A549 (cell line): ENCODE measurements around the gene BZW2. TPM values are rescaled to one million over a fixed set of nuclear protein-coding genes. Genes with fewer than 3 reads are reported as not detected.

Source experiments
- ATAC-seq, 2 experiments: fragments of 200-7000 bp in 1 of 2; fragments of >200 bp in 1 of 2; cut with Nextera tagmentation in 1 of 2; cut with Tn5 transposase in 1 of 2; 3 replicates each; pipeline versions ENCODE4 v1.8.0 to v1.9.1; 2018 to 2020; ENCODE audit warnings: mild to moderate bottlenecking in 1 of 2, moderate library complexity in 1 of 2
- CTCF ChIA-PET: fragments of 300-600 bp; sonication (Branson Sonifier 250); formaldehyde crosslinking; extraction: SDS; loops from one replicate; lab custom pipeline; 2021; ENCODE audit warnings: antibody characterized with exemption, inconsistent platforms; lab: Yijun Ruan, JAX
- POLR2A ChIA-PET: fragments of 350-600 bp; formaldehyde crosslinking; extraction: SDS; loops from one replicate; lab custom pipeline; 2021; ENCODE audit warnings: antibody characterized with exemption, inconsistent platforms; lab: Yijun Ruan, JAX
- DNase-seq, 2 experiments: peaks; one replicate each; pipeline versions ENCODE4 v3.0.0 to v3.0.0-alpha.2; 2011 to 2016; ENCODE audit warnings: low read depth in 1 of 2, low spot score in 1 of 2
- FAIRE-seq: peaks from 2 replicates; lab custom pipeline; 2011; peaks lifted over from hg19 to GRCh38; lab: Jason Lieb, UNC
- H3K27ac ChIP-seq, 2 experiments: fragments of >200 bp; sonication (Bioruptor Twin); formaldehyde crosslinking; 3 replicates each; pipeline ENCODE4 v1.5.1; 2016 to 2017
- H3K4me1 ChIP-seq: fragments of >200 bp; sonication (Bioruptor Twin); formaldehyde crosslinking; 3 replicates; pipeline ENCODE4 v1.6.1; 2016
- H3K4me2 ChIP-seq: fragments of >200 bp; sonication (Bioruptor Twin); formaldehyde crosslinking; 3 replicates; pipeline ENCODE4 v1.6.1; 2016
- H3K4me3 ChIP-seq: fragments of >200 bp; sonication (Bioruptor Twin); formaldehyde crosslinking; 3 replicates; pipeline ENCODE4 v1.5.1; 2016
- H3K9me3 ChIP-seq: fragments of >200 bp; sonication (Bioruptor Twin); formaldehyde crosslinking; 3 replicates; pipeline ENCODE4 v1.6.1; 2016
- BHLHE40 ChIP-seq: IDR thresholded peaks from 2 replicates; pipeline ENCODE4 v1.6.1; 2012; ENCODE audit warnings: low read depth, low read length, inconsistent platforms
- CBX2 ChIP-seq: fragments of 200-600 bp; sonication (generic); IDR thresholded peaks from 2 replicates; pipeline ENCODE4 v1.6.1; 2016; ENCODE audit warnings: low read depth, mild to moderate bottlenecking, borderline replicate concordance
- CEBPB ChIP-seq, 2 experiments: fragments of >200 bp in 1 of 2; sonication (Bioruptor Twin) in 1 of 2; formaldehyde crosslinking in 1 of 2; IDR thresholded peaks; 2 replicates each; pipeline ENCODE4 v1.6.1; 2012 to 2016
- ESRRA ChIP-seq: fragments of 150-350 bp; IDR thresholded peaks from 2 replicates; pipeline ENCODE4 v1.6.1; 2014; ENCODE audit warnings: mild to moderate bottlenecking, low read length, borderline replicate concordance
- FOSL2 ChIP-seq, 2 experiments: fragments of 450-650 bp in 1 of 2; fragments of >200 bp in 1 of 2; sonication (Bioruptor Twin) in 1 of 2; formaldehyde crosslinking; IDR thresholded peaks; 2 replicates each; pipeline versions ENCODE4 v1.5.0 to v1.6.1; 2016 to 2020; ENCODE audit warnings: mild to moderate bottlenecking in 1 of 2, moderate library complexity in 1 of 2
- GATA3 ChIP-seq: IDR thresholded peaks from 2 replicates; pipeline ENCODE4 v1.6.1; 2012; ENCODE audit warnings: borderline replicate concordance
- HDAC2 ChIP-seq: fragments of 200-600 bp; sonication (generic); IDR thresholded peaks from 2 replicates; pipeline ENCODE4 v1.6.1; 2016
- HOXB5 ChIP-seq: fragments of 250-450 bp; sonication (Bioruptor Pico); IDR thresholded peaks from 2 replicates; pipeline ENCODE4 v1.5.0; 2020; ENCODE audit warnings: mild to moderate bottlenecking, moderate library complexity
- JUN ChIP-seq, 2 experiments: fragments of >200 bp; sonication (Bioruptor Twin); formaldehyde crosslinking; IDR thresholded peaks; 2 replicates in 1 of 2; 3 replicates in 1 of 2; pipeline ENCODE4 v1.6.1; 2016 to 2017
- KDM5A ChIP-seq: fragments of 200-600 bp; sonication (generic); IDR thresholded peaks from 2 replicates; pipeline ENCODE4 v1.6.1; 2016; ENCODE audit warnings: antibody characterized with exemption, mild to moderate bottlenecking
- MAZ ChIP-seq: fragments of 150-350 bp; IDR thresholded peaks from 2 replicates; pipeline ENCODE4 v1.6.1; 2014; ENCODE audit warnings: antibody characterized with exemption, low read depth, low read length, borderline replicate concordance
- NR3C1 ChIP-seq: fragments of >200 bp; sonication (Bioruptor Twin); formaldehyde crosslinking; IDR thresholded peaks from 3 replicates; pipeline ENCODE4 v1.6.1; 2017
- RAD21 ChIP-seq, 2 experiments: fragments of >200 bp in 1 of 2; sonication (Bioruptor Twin) in 1 of 2; formaldehyde crosslinking in 1 of 2; IDR thresholded peaks in 1 of 2; conservative IDR thresholded peaks in 1 of 2; 2 replicates in 1 of 2; 3 replicates in 1 of 2; pipeline ENCODE4 v1.6.1; 2012 to 2018; ENCODE audit warnings: inconsistent platforms in 1 of 2
- RARB ChIP-seq: fragments of 250-450 bp; sonication (Bioruptor Pico); IDR thresholded peaks from 2 replicates; pipeline ENCODE4 v1.8.0; 2021; ENCODE audit warnings: mild to moderate bottlenecking, moderate library complexity
- RFX5 ChIP-seq: fragments of 450-650 bp; IDR thresholded peaks from 2 replicates; pipeline ENCODE4 v1.7.1; 2014; ENCODE audit warnings: antibody characterized with exemption, mild to moderate bottlenecking, moderate library complexity
- RNF2 ChIP-seq: fragments of 200-600 bp; sonication (generic); IDR thresholded peaks from 2 replicates; pipeline ENCODE4 v1.6.1; 2016; ENCODE audit warnings: low read depth, mild to moderate bottlenecking, antibody characterized with exemption, moderate library complexity, borderline replicate concordance
- ZC3H11A ChIP-seq: fragments of 450-650 bp; IDR thresholded peaks from 2 replicates; pipeline ENCODE4 v1.6.1; 2014; ENCODE audit warnings: antibody characterized with exemption, mild to moderate bottlenecking
- WGBS: methylation state at CpG from one replicate; pipeline ENCODE4 v1.1.6; 2017; ENCODE audit errors: missing lambda C conversion rate; 5-methylcytosine and 5-hydroxymethylcytosine counted together
- polyA plus RNA-seq, 4 experiments: library from polyadenylated mRNA; depleted of rRNA in 3 of 4; stranded (reverse); fragments of >200 nt; fragmentation: RNase III in 1 of 4; extraction: RNeasy Plus Mini Kit Qiagen cat#74134 plus additional on column Dnase treatment in 1 of 4; gene quantifications; 2 replicates in 3 of 4; 3 replicates in 1 of 4; pipeline ENCODE4 v1.2.3, GENCODE V29; 2011 to 2017
- TF ChIP-seq, protein P1 (sequence below): fragments of >200 bp; sonication (Bioruptor Twin); formaldehyde crosslinking; IDR thresholded peaks from 3 replicates; pipeline ENCODE4 v1.5.1; 2016
- TF ChIP-seq, protein P2 (sequence below): IDR thresholded peaks from 2 replicates; pipeline ENCODE4 v1.6.1; 2012

Gene BZW2
- polyA plus RNA-seq, 2 of the 4 experiments (the other 2 are of a cell fraction): 72.4 to 101 TPM

DNA sequence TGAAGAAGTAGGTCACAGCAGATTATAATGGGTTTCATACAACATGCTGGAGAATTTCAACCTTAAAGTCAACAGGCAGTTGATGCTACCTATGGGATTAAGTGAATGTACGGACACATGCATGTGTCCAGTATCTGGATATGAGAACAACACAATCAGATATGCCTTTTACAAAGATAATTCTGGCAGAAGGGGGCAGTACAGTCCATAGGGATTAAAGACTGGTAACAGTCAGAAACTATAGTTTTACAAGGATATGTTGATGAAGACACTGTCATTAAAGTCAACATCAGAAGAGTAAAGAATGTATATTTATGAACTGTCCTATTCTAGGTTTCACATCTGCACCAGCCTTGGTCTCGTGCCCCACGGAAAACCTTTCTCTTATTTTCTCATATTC is 41.9 kb upstream of the BZW2 start:
- no peak overlapping the region for H3K4me2 ChIP-seq
- H3K4me1 ChIP-seq: no peaks in the 10 kb centered on the region
- H3K27ac ChIP-seq: no peak overlapping the region
- TF ChIP-seq, protein P1, sequence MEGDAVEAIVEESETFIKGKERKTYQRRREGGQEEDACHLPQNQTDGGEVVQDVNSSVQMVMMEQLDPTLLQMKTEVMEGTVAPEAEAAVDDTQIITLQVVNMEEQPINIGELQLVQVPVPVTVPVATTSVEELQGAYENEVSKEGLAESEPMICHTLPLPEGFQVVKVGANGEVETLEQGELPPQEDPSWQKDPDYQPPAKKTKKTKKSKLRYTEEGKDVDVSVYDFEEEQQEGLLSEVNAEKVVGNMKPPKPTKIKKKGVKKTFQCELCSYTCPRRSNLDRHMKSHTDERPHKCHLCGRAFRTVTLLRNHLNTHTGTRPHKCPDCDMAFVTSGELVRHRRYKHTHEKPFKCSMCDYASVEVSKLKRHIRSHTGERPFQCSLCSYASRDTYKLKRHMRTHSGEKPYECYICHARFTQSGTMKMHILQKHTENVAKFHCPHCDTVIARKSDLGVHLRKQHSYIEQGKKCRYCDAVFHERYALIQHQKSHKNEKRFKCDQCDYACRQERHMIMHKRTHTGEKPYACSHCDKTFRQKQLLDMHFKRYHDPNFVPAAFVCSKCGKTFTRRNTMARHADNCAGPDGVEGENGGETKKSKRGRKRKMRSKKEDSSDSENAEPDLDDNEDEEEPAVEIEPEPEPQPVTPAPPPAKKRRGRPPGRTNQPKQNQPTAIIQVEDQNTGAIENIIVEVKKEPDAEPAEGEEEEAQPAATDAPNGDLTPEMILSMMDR: peak; percentile 23; the same call in 2 of the 3 replicates
- TF ChIP-seq RAD21 (conservative IDR thresholded peaks at IDR 0.05 in 1 of 2, IDR thresholded peaks at IDR 0.05 in 1 of 2) (peak in 1 of 2 experiments; percentile 39; a peak in 1 of 5 replicates), ZC3H11A (no peak)
- TF ChIP-seq, all 56 proteins: peak for 2
- WGBS: 91% methylated on average over 3 of the region's 3 CpGs
- CTCF ChIA-PET: no interaction called here
- DNase-seq (peak in 1 of 2 experiments; percentile 20), ATAC-seq (peak in 1 of 2 experiments; percentile 66; a peak in 3 of 6 replicates), FAIRE-seq (no peak)
- POLR2A ChIA-PET: no interaction called here
- H3K4me3 ChIP-seq: no peak overlapping the region
- no peaks in the 10 kb centered on the region for H3K9me3 ChIP-seq

DNA sequence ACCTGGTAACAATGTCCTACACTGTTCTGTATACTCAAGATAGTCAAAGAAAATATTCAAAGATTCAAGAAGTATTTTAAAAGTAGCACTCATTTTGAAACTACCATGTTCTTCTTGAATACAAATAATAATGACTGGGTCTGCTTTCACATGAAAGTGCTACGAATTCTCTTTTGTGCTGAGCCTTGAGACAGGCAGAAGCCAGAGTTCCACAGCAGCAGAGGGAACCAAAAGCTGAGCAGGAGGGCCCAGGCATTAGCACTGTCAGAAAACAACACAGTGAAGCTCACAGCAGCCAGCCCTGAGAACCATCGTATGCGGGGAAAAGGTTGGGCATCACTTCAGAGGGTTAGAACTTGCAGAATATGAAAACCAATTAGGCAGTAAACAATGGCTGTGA is 39.3 kb upstream of the BZW2 start:
- Histone ChIP-seq H3K4me1 (peaks cover 19% of the 10 kb centered on the region), H3K9me3 (no peaks in the 10 kb centered on the region), H3K4me2 (no peak overlapping the region), H3K4me3 (no peak overlapping the region)
- ChIA-PET CTCF (no interaction called here), POLR2A (no interaction called here)
- FAIRE-seq (no peak), DNase-seq (no peak), ATAC-seq (no peak)
- 95% methylated on average over 3 of the region's 3 CpGs for WGBS
- TF ChIP-seq CBX2: no peak
- no peak for TF ChIP-seq BHLHE40
- TF ChIP-seq ZC3H11A: no peak
- no peak for TF ChIP-seq MAZ
- no peak for TF ChIP-seq KDM5A
- TF ChIP-seq RFX5: no peak
- no peak for TF ChIP-seq RNF2
- TF ChIP-seq HDAC2: no peak
- TF ChIP-seq, all 56 proteins: peak for 0
- H3K27ac ChIP-seq: no peak overlapping the region

DNA sequence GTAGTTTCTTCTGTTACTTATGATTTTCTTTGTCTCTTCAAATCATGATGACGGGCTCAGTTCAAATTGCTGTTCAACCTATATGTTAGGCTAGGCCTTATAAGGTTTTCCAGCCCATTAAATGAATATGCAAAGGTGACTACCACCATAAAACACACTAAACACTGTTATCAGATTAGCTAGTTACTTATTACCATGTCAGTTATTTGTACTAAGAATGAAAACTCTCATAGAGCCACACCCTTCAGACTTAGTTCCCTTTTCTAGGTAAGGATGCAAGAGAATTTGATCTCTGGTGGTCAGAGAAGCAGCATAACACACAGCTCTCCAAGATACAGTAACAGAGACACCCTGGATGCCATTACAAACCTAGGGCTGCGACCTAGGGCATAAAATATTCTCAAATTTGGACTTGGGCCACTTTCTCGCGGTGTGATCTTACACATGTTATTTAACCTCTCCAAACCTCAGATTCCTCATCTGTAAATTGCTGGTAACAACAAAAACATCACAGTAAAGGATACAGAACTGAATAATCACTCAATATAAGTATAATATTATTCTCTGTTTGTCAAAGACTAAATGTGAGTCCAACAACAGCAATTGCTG is 36.0 kb upstream of the BZW2 start:
- Histone ChIP-seq H3K27ac (no peak overlapping the region; a peak in 1 of 6 replicates), H3K4me2 (peak overlapping the region; percentile 68), H3K4me1 (peaks cover 19% of the 10 kb centered on the region), H3K9me3 (no peaks in the 10 kb centered on the region), H3K4me3 (no peak overlapping the region)
- ChIA-PET POLR2A (no interaction called here), CTCF (interaction anchor here (1.2 kb wide), 1 partner anchor 178 kb away, joined by 3 read pairs; no protein-coding TSS in a partner anchor)
- ATAC-seq: peak in 1 of 2 experiments; percentile 68; a peak in 4 of 6 replicates
- WGBS: 55% methylated on average over 4 of the region's 4 CpGs
- DNase-seq: peak in 1 of 2 experiments; percentile 39
- peak; percentile 31; the same call in 1 of the 2 replicates for TF ChIP-seq GATA3
- no peak for TF ChIP-seq JUN (IDR thresholded peaks at IDR 0.05)
- no peak for FAIRE-seq

DNA sequence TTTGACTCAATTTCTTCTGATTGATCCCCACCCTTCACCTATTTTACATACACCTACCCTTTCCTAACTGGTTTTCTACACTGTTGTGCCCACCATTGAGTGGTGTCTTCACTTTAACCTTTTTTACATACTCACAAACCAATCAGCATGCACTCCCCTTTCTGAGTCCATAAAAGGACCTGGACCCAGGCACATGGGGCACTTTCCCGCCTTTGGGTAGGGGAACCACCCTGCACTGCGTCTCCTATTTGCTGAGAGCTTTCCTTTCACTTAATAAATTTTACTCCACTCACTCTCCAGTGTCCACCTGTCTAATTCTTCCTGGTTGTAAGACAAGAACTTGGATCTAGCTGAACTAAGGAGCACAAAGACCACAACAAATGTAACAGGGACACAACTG is 34.3 kb upstream of the BZW2 start:
- CTCF ChIA-PET: interaction anchor here (1.5 kb wide), 1 partner anchor 9 kb away, joined by 3 read pairs; no protein-coding TSS in a partner anchor
- Histone ChIP-seq H3K9me3 (no peaks in the 10 kb centered on the region), H3K4me3 (no peak overlapping the region), H3K4me1 (peaks cover 19% of the 10 kb centered on the region), H3K27ac (no peak overlapping the region), H3K4me2 (no peak overlapping the region)
- ATAC-seq (no peak), FAIRE-seq (no peak)
- 62% methylated on average over 2 of the region's 2 CpGs for WGBS
- POLR2A ChIA-PET: no interaction called here
- TF ChIP-seq, protein P2, sequence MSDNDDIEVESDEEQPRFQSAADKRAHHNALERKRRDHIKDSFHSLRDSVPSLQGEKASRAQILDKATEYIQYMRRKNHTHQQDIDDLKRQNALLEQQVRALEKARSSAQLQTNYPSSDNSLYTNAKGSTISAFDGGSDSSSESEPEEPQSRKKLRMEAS: no peak
- TF ChIP-seq, all 56 proteins: peak for 0
- no peak for DNase-seq

DNA sequence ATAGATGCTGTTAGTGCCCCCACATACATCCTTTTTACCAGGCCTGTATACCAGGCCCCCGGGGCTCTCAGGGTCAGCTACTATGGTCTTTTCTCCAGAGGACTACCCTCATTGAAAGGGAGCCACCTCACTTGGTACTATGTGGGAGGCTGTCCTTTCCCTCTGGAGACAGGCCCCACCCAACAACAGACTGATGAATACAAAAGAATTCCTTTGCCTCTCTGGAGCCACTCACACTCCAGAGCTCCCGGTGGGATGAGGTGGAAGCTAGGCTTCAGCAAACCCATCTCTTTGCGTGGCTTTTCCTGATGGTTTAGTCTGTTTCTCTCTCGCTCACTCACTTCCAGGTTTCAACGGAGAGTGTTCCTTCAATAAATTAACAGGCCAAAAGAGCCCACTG is 30.8 kb upstream of the BZW2 start:
- no peak overlapping the region for H3K4me3 ChIP-seq
- 88% methylated on average over 5 of the region's 5 CpGs for WGBS
- no peak for FAIRE-seq
- TF ChIP-seq RARB (no peak), FOSL2 (IDR thresholded peaks at IDR 0.05) (no peak), FOSL2 (CRISPR knock-in tag; IDR thresholded peaks at IDR 0.05) (no peak), ESRRA (no peak), NR3C1 (no peak), HOXB5 (CRISPR knock-in tag) (no peak), CEBPB (IDR thresholded peaks at IDR 0.05) (no peak), ZC3H11A (no peak)
- TF ChIP-seq, protein P1: no peak
- TF ChIP-seq, all 56 proteins: peak for 0
- no peak overlapping the region for H3K27ac ChIP-seq
- ChIA-PET CTCF (interaction anchor here (0.8 kb wide), 1 partner anchor 14 kb away, joined by 3 read pairs; no protein-coding TSS in a partner anchor), POLR2A (no interaction called here)
- DNase-seq: no peak
- no peak overlapping the region for H3K4me2 ChIP-seq
- no peak for ATAC-seq
- H3K9me3 ChIP-seq: no peaks in the 10 kb centered on the region
- peaks cover 11% of the 10 kb centered on the region for H3K4me1 ChIP-seq
